Ishikawa (cell line): ENCODE measurements around the gene LHPP.

ENCODE experiments used
- CEBPB ChIP-seq: IDR thresholded peaks from 2 replicates; pipeline ENCODE4 v1.6.1; 2012
- EGR1 ChIP-seq: IDR thresholded peaks from 2 replicates; pipeline ENCODE4 v1.6.1; 2012
- EP300 ChIP-seq: IDR thresholded peaks from 2 replicates; pipeline ENCODE4 v1.6.1; 2012; ENCODE audit warnings: borderline replicate concordance
- RAD21 ChIP-seq: IDR thresholded peaks from 2 replicates; pipeline ENCODE4 v1.6.1; 2012; ENCODE audit warnings: low read depth
- TAF1 ChIP-seq: IDR thresholded peaks from 2 replicates; pipeline ENCODE4 v1.6.1; 2012; ENCODE audit warnings: low read depth, mild to moderate bottlenecking
- YY1 ChIP-seq: IDR thresholded peaks from 2 replicates; pipeline ENCODE4 v1.6.1; 2012; ENCODE audit warnings: low read depth
- ZBTB7A ChIP-seq: IDR thresholded peaks from 2 replicates; pipeline ENCODE4 v1.6.1; 2012; ENCODE audit warnings: low read depth
- TF ChIP-seq, protein P1 (sequence below): IDR thresholded peaks from 2 replicates; pipeline ENCODE4 v1.6.1; 2012; ENCODE audit warnings: low read depth, mild to moderate bottlenecking
- TF ChIP-seq, protein P2 (sequence below): IDR thresholded peaks from 2 replicates; pipeline ENCODE4 v1.6.1; 2012

DNA sequence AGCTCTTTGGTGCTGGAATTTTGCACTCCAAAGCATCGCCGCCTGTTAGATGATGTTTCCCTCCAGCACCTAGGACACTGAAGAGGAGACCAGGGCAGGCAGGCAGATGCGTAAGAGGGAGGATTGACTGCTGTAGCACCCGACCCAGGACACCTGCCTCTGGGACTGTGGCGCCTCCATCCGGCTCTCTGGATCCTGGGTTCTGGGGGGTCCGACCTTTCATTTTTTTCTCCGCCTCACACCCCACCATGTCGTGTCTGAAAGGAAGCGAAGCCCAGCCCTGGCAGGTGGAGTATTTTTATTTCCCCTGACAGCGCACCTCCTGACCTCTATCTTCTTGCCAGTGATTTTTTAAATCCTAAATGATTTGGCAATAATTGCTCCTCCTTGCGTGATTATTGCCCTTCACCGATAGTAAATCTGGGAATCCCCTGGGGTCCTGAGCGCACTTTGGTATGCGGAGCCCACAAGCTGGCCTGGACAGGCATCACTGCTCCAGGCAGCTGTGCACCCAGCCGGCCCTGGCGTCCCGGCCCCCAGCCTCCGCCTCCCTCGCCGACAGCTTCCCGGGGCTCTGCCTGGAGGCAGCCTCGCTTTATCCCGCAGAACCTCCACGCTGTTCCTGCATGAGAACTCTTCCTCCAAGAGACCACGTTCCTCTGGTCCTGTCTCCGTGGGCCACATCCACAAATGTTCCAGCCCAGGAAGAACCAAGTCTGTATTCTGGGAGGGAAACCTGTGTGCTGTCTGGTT lies 48.4 kb downstream of the LHPP start:
- TF ChIP-seq, protein P1, sequence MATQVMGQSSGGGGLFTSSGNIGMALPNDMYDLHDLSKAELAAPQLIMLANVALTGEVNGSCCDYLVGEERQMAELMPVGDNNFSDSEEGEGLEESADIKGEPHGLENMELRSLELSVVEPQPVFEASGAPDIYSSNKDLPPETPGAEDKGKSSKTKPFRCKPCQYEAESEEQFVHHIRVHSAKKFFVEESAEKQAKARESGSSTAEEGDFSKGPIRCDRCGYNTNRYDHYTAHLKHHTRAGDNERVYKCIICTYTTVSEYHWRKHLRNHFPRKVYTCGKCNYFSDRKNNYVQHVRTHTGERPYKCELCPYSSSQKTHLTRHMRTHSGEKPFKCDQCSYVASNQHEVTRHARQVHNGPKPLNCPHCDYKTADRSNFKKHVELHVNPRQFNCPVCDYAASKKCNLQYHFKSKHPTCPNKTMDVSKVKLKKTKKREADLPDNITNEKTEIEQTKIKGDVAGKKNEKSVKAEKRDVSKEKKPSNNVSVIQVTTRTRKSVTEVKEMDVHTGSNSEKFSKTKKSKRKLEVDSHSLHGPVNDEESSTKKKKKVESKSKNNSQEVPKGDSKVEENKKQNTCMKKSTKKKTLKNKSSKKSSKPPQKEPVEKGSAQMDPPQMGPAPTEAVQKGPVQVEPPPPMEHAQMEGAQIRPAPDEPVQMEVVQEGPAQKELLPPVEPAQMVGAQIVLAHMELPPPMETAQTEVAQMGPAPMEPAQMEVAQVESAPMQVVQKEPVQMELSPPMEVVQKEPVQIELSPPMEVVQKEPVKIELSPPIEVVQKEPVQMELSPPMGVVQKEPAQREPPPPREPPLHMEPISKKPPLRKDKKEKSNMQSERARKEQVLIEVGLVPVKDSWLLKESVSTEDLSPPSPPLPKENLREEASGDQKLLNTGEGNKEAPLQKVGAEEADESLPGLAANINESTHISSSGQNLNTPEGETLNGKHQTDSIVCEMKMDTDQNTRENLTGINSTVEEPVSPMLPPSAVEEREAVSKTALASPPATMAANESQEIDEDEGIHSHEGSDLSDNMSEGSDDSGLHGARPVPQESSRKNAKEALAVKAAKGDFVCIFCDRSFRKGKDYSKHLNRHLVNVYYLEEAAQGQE, result no peak
- TF ChIP-seq YY1 (no peak), EP300 (no peak), ZBTB7A (no peak), RAD21 (no peak), TAF1 (no peak), CEBPB (no peak), EGR1 (no peak)
- TF ChIP-seq, protein P2, sequence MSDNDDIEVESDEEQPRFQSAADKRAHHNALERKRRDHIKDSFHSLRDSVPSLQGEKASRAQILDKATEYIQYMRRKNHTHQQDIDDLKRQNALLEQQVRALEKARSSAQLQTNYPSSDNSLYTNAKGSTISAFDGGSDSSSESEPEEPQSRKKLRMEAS, result no peak
